SK-N-SH (cell line): Measurements from ENCODE around the gene MBD2. TPM values are rescaled to one million over a fixed set of nuclear protein-coding genes. Genes with fewer than 3 reads are reported as not detected.

ENCODE experiments used
- CTCF ChIA-PET: fragments of 300-600, 350-600 bp; formaldehyde crosslinking; extraction: SDS; loops from one replicate; lab custom pipeline; 2021; lab: Yijun Ruan, JAX
- POLR2A ChIA-PET: fragments of 350-600 bp; sonication (Branson Sonifier 250); formaldehyde crosslinking; extraction: SDS; loops from one replicate; lab custom pipeline; 2020; ENCODE audit warnings: antibody characterized with exemption, inconsistent platforms; lab: Yijun Ruan, JAX
- DNase-seq: peaks from one replicate; pipeline ENCODE4 v3.0.0; 2012
- H2AFZ ChIP-seq: fragments of 200-600 bp; sonication (generic); 2 replicates; pipeline ENCODE4 v1.8.1; 2016; ENCODE audit warnings: antibody characterized with exemption, mild to moderate bottlenecking, low read depth
- H3F3A ChIP-seq: fragments of 200-600 bp; sonication (generic); replicated peaks from 2 replicates; pipeline ENCODE3; 2016; ENCODE audit warnings: antibody characterized with exemption, mild to moderate bottlenecking; ENCODE audit not compliant: insufficient read depth
- H3K27ac ChIP-seq, 2 experiments: fragments of 200-500 bp in 1 of 2; fragments of 200-600 bp in 1 of 2; sonication (Bioruptor generic) in 1 of 2; sonication (generic), shearing (Covaris generic) in 1 of 2; 2 replicates each; pipeline versions ENCODE4 v1.5.1 to v1.6.1; 2014 to 2016; ENCODE audit warnings: low read depth in 2 of 2, inconsistent platforms in 1 of 2, low read length in 1 of 2, mild to moderate bottlenecking in 1 of 2, mixed read lengths in 1 of 2
- H3K27me3 ChIP-seq: fragments of 200-600 bp; sonication (generic), shearing (Covaris generic); 2 replicates; pipeline ENCODE4 v1.6.1; 2016; ENCODE audit warnings: mixed run types; ENCODE audit not compliant: insufficient read depth
- H3K36me3 ChIP-seq, 2 experiments: fragments of 200-500 bp in 1 of 2; fragments of 200-600 bp in 1 of 2; sonication (Bioruptor generic) in 1 of 2; sonication (generic) in 1 of 2; replicated peaks in 1 of 2; 2 replicates each; pipeline versions ENCODE3 to v1.5.1; 2014 to 2016; ENCODE audit warnings: low read length in 1 of 2, mild to moderate bottlenecking in 1 of 2; ENCODE audit not compliant: insufficient read depth in 2 of 2, control insufficient read depth in 1 of 2
- H3K4me1 ChIP-seq, 2 experiments: fragments of 200-500 bp in 1 of 2; fragments of 200-600 bp in 1 of 2; sonication (Bioruptor generic) in 1 of 2; sonication (generic), shearing (Covaris generic) in 1 of 2; 2 replicates each; pipeline versions ENCODE4 v1.5.1 to v1.6.1; 2014 to 2016; ENCODE audit warnings: low read depth in 1 of 2, low read length in 1 of 2, mixed run types in 1 of 2; ENCODE audit not compliant: insufficient read depth in 2 of 2, control insufficient read depth in 1 of 2
- H3K4me2 ChIP-seq: fragments of 200-600 bp; sonication (generic), shearing (Covaris generic); 2 replicates; pipeline ENCODE4 v1.6.1; 2017; ENCODE audit warnings: mixed run types
- H3K4me3 ChIP-seq, 2 experiments: fragments of 200-500 bp in 1 of 2; fragments of 200-600 bp in 1 of 2; sonication (Bioruptor generic) in 1 of 2; sonication (generic), shearing (Covaris generic) in 1 of 2; 2 replicates each; pipeline versions ENCODE4 v1.5.1 to v1.8.1; 2014 to 2016; ENCODE audit warnings: low read depth in 2 of 2, inconsistent platforms in 1 of 2, low read length in 1 of 2, mild to moderate bottlenecking in 1 of 2, mixed read lengths in 1 of 2, moderate library complexity in 1 of 2
- H3K79me2 ChIP-seq: fragments of 200-600 bp; sonication (generic); 2 replicates; pipeline ENCODE4 v1.8.1; 2017; ENCODE audit warnings: mild to moderate bottlenecking; ENCODE audit not compliant: insufficient read depth
- H3K9ac ChIP-seq: fragments of 200-600 bp; sonication (generic); 2 replicates; pipeline ENCODE4 v1.6.1; 2017; ENCODE audit warnings: mixed run types
- H3K9me2 ChIP-seq: fragments of 200-600 bp; sonication (generic); 2 replicates; pipeline ENCODE4 v1.6.1; 2017; ENCODE audit warnings: mixed run types
- H3K9me3 ChIP-seq: fragments of 200-600 bp; sonication (generic); 2 replicates; pipeline ENCODE4 v1.6.1; 2017; ENCODE audit warnings: mixed run types, mild to moderate bottlenecking, moderate library complexity
- H4K20me1 ChIP-seq: fragments of 200-600 bp; sonication (generic); 2 replicates; pipeline ENCODE4 v1.6.1; 2017; ENCODE audit warnings: mild to moderate bottlenecking, mixed run types; ENCODE audit not compliant: insufficient read depth
- CHD2 ChIP-seq: fragments of 150-350 bp; IDR thresholded peaks from 2 replicates; pipeline ENCODE4 v1.6.1; 2018; ENCODE audit warnings: low read length; ENCODE audit not compliant: partially characterized antibody
- CTCF ChIP-seq: fragments of 200-600 bp; sonication (generic); IDR thresholded peaks from 2 replicates; pipeline ENCODE4 v1.6.1; 2017; ENCODE audit warnings: antibody characterized with exemption, mild to moderate bottlenecking, moderate library complexity
- EP300 ChIP-seq, 2 experiments: IDR thresholded peaks; 2 replicates each; pipeline versions ENCODE4 v1.4.0 to v1.6.1; 2012; ENCODE audit warnings: borderline replicate concordance in 1 of 2, low read depth in 1 of 2, low read length in 1 of 2
- FOXM1 ChIP-seq: IDR thresholded peaks from 2 replicates; pipeline ENCODE4 v1.4.0; 2012; ENCODE audit warnings: low read depth, mild to moderate bottlenecking
- IRF3 ChIP-seq: fragments of 150-350 bp; IDR thresholded peaks from 2 replicates; pipeline ENCODE4 v1.6.1; 2016; ENCODE audit warnings: mild to moderate bottlenecking, low read depth, low read length
- JUND ChIP-seq: IDR thresholded peaks from 2 replicates; pipeline ENCODE4 v1.4.0; 2012
- NFIC ChIP-seq: IDR thresholded peaks from 2 replicates; pipeline ENCODE4 v1.4.0; 2012; ENCODE audit warnings: borderline replicate concordance
- PBX3 ChIP-seq: IDR thresholded peaks from 2 replicates; pipeline ENCODE4; 2012
- RAD21 ChIP-seq: IDR thresholded peaks from 2 replicates; pipeline ENCODE4 v1.6.1; 2012; ENCODE audit warnings: mild to moderate bottlenecking, low read length
- RFX5 ChIP-seq: IDR thresholded peaks from 2 replicates; pipeline ENCODE4 v1.6.1; 2012; ENCODE audit warnings: mild to moderate bottlenecking, improper control_type of control experiment, low read length
- RXRA ChIP-seq: IDR thresholded peaks from 2 replicates; pipeline ENCODE4 v1.4.0; 2012; ENCODE audit warnings: low read depth, mild to moderate bottlenecking, borderline replicate concordance
- SMC3 ChIP-seq: IDR thresholded peaks from 2 replicates; pipeline ENCODE4 v1.6.1; 2012; ENCODE audit warnings: low read depth, low read length, improper control_type of control experiment
- TAF1 ChIP-seq: IDR thresholded peaks from 2 replicates; pipeline ENCODE4 v1.6.1; 2012; ENCODE audit warnings: low read depth, mild to moderate bottlenecking, low read length, moderate library complexity, borderline replicate concordance
- TEAD4 ChIP-seq: IDR thresholded peaks from 2 replicates; pipeline ENCODE4 v1.4.0; 2012; ENCODE audit warnings: mild to moderate bottlenecking, borderline replicate concordance; ENCODE audit not compliant: insufficient read depth
- USF1 ChIP-seq: IDR thresholded peaks from 2 replicates; pipeline ENCODE4 v1.4.0; 2012; ENCODE audit warnings: low read depth, borderline replicate concordance
- WGBS: methylation state at CpG from one replicate; pipeline ENCODE4 v1.1.6; 2017; ENCODE audit warnings: low lambda C conversion rate; 5-methylcytosine and 5-hydroxymethylcytosine counted together
- polyA plus RNA-seq, 3 experiments: library from polyadenylated mRNA; depleted of rRNA; stranded (reverse); fragments of >200 nt; gene quantifications; 2 replicates each; pipeline ENCODE4 v1.2.3, GENCODE V29; 2012

The MBD2 gene
- polyA plus RNA-seq, 1 of the 3 experiments (the other 2 are of a cell fraction), result 12.5 TPM

- CTCF ChIA-PET, result no interaction called here
- no peaks in the 10 kb centered on the region for H3K27me3 ChIP-seq
- WGBS, result 88% methylated on average over 1 of the region's 1 CpG
Observed at GRCh38 chr18:54140641-54141040, 83.8 kb downstream of the MBD2 start.

GRCh38 chr18:54135216-54135615 is 89.3 kb downstream of the MBD2 start:
- Histone ChIP-seq H3K36me3 (no peaks in the 10 kb centered on the region), H3K9me3 (no peaks in the 10 kb centered on the region), H3K79me2 (no peaks in the 10 kb centered on the region), H4K20me1 (no peaks in the 10 kb centered on the region), H3F3A (peaks cover 18% of the 10 kb centered on the region), H3K9ac (no peak overlapping the region), H3K27me3 (no peaks in the 10 kb centered on the region), H3K9me2 (no peaks in the 10 kb centered on the region), H3K4me2 (no peak overlapping the region), H3K4me1 (peaks cover 0 to 17% of the 10 kb centered on the region in 2 experiments; a peak in 1 of 4 replicates), H3K4me3 (no peak overlapping the region), H3K27ac (no peak overlapping the region), H2AFZ (no peak overlapping the region)
- WGBS, result 91% methylated on average over 3 of the region's 3 CpGs
- DNase-seq, result no peak
- POLR2A ChIA-PET, result no interaction called here
- CTCF ChIA-PET, result interaction anchor here (0.6 kb wide), 1 partner anchor 142 kb away, joined by 3 read pairs; no protein-coding TSS in a partner anchor
- no peak for TF ChIP-seq EP300 (IDR thresholded peaks at IDR 0.05; ENCODE audit: borderline replicate concordance in 1 of 2, low read depth in 1 of 2, low read length in 1 of 2)
- TF ChIP-seq PBX3, result no peak
- TF ChIP-seq TEAD4, result no peak
- TF ChIP-seq RXRA, result no peak
- TF ChIP-seq RAD21, result no peak

More at GRCh38 chr18:54140641-54141040, 83.8 kb downstream of the MBD2 start:
- no peak overlapping the region for H3K4me2 ChIP-seq
- no peaks in the 10 kb centered on the region for H3K79me2 ChIP-seq
- H3K9me3 ChIP-seq, result peaks cover 11% of the 10 kb centered on the region; the same call in 1 of the 2 replicates
- DNase-seq, result no peak
- H3K9me2 ChIP-seq, result no peaks in the 10 kb centered on the region
- peaks cover under 1% of the 10 kb centered on the region for H3F3A ChIP-seq
- POLR2A ChIA-PET, result no interaction called here
- TF ChIP-seq RFX5 (no peak), CTCF (no peak), CHD2 (no peak), RAD21 (no peak)
- no peak overlapping the region for H2AFZ ChIP-seq
- no peak overlapping the region for H3K9ac ChIP-seq
- peaks cover 0 to 6% of the 10 kb centered on the region in 2 experiments; a peak in 1 of 4 replicates for H3K4me1 ChIP-seq
- H4K20me1 ChIP-seq, result no peaks in the 10 kb centered on the region
- peaks cover 0 to 20% of the 10 kb centered on the region in 2 experiments for H3K36me3 ChIP-seq
- H3K27ac ChIP-seq, result no peak overlapping the region
- H3K4me3 ChIP-seq, result no peak overlapping the region

- no peaks in the 10 kb centered on the region for H3K36me3 ChIP-seq
- H4K20me1 ChIP-seq, result no peaks in the 10 kb centered on the region
- CTCF ChIA-PET, result interaction anchor here (1.7 kb wide), 1 partner anchor 14 kb away, joined by 6 read pairs; no protein-coding TSS in a partner anchor
- TF ChIP-seq RFX5, result no peak
- no peak for TF ChIP-seq IRF3
- TF ChIP-seq FOXM1, result no peak
- TF ChIP-seq SMC3, result no peak
- no peak for TF ChIP-seq NFIC
- TF ChIP-seq JUND, result no peak
- no peak for TF ChIP-seq TAF1
- TF ChIP-seq USF1, result no peak
Observed at GRCh38 chr18:54134053-54134452, 90.4 kb downstream of the MBD2 start.

More at GRCh38 chr18:54134053-54134452, 90.4 kb downstream of the MBD2 start:
- Histone ChIP-seq H3K4me2 (no peak overlapping the region), H3K9me2 (no peaks in the 10 kb centered on the region), H3K27me3 (no peaks in the 10 kb centered on the region), H3K4me1 (peaks cover 0 to 20% of the 10 kb centered on the region in 2 experiments; a peak in 1 of 4 replicates), H2AFZ (no peak overlapping the region), H3K9ac (no peak overlapping the region), H3K27ac (no peak overlapping the region), H3K4me3 (no peak overlapping the region), H3K9me3 (no peaks in the 10 kb centered on the region), H3K79me2 (no peaks in the 10 kb centered on the region), H3F3A (peaks cover 18% of the 10 kb centered on the region)
- DNase-seq, result no peak
- POLR2A ChIA-PET, result no interaction called here
